GM21825 (cell line): ENCODE data around the gene PRR18.

Experiments used
- ATAC-seq: cut with Tn5 transposase; IDR thresholded peaks from one replicate; pipeline ENCODE4 v1.9.1; 2021; ENCODE audit warnings: mild to moderate bottlenecking, moderate library complexity; ENCODE audit not compliant: unreplicated experiment

PRR18 gene

DNA sequence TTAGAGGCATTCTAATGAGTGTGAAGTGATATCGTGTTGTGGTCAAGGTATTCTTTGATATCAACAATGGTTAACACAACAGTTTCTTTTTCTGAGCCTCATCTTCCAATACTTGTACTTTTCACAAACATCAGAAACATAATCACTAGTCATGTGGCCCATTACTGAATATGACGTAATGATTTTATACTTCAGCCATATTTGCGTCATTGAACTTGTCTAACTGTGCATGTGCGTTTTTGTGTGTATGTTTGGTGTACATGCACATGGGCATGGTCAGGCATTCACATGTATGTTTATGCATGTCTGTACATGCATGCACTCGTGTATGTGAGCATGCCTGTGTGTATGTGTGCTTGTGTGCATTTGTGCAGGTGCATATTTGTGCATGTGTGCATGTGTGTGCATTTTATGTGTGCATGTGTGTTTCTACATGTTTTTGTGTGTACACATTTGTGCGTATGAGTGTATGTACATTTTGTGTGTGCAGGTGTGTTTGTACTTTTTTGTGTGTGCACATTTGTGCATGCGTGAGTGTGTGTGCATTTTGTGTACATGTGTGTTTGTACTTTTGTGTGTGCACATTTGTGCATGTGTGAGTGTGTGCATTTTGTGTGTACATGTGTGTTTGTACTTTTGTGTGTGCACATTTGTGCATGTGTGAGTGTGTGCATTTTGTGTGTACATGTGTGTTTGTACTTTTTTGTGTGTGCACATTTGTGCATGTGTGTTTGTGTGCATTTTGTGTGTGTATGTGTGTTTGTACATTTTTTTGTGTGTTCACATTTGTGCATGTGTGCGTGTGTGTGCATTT lies 29.4 kb downstream of the PRR18 start:
- no peak for ATAC-seq

DNA sequence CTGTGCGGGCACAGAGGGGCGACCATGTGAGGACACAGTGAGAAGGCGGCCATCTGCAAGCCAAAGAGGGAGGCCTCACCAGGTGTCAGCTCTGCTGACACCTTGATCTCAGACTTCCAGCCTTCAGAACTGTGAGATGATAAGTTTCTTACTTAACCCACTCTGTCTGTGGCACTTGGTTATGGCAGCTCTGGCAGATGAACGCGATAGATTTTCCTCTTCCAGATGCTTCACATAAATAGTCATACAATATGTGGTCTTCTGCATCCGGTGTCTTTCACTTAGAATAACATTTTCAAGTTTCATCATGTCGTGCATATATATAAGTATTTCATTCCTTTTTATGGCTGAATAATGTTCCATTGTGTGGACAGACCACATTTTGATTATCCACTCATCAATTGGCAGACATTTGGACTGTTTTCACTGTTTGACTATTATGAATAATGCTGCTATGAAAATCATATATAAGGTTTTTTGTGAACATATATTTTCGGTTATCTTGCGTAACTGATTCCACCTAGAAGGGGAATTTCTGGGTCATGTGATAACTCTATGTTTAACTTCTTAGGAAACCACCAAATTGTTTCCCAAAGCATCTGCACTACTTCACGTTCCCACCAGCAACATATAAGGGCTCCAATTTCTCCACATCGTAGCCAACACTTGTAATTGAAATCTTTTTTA lies 30.2 kb downstream of the PRR18 start:
- no peak for ATAC-seq

DNA sequence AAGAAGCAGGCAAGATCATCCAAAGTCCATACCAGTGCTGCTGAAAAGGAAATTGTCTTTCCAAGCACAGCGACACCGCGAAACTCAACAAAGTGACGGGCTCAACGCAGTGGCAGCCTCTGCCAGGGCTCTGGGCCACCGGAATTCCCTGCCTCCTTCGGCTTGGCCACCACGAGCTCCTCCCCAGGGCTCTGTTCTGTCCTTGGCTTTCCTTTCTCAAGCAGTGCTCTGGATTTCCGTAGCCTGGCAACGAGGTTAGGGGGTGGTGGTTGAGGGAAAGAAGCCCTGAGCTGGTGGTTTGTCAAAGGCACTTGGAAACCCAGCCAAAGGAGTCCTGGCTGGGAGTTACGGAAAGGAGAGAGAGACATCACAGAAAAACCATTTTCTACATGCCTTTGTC lies 31.2 kb downstream of the PRR18 start:
- ATAC-seq = no peak

DNA sequence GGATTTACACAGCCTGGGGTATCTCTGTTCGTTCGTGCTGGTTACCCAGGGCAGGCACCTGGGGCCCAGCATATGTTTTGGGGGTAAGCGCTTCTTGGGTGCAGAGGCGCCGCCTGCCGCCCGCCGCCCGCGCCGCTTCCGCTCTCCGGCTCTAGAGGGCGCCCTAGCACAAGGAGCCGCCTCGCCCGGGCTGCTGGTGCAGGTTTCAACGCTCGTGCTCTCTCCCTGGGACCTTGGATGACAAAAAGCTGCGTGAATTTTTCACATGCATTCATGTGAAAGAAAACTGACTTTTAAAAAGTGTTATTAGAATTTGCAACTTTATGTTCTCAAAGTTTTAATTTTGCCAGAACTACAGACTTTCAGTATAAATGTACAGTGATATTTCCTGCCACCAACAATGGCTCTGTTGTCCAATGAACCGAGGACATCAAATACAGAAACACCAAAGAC lies 32.5 kb downstream of the PRR18 start:
- peak; percentile 85 for ATAC-seq

DNA sequence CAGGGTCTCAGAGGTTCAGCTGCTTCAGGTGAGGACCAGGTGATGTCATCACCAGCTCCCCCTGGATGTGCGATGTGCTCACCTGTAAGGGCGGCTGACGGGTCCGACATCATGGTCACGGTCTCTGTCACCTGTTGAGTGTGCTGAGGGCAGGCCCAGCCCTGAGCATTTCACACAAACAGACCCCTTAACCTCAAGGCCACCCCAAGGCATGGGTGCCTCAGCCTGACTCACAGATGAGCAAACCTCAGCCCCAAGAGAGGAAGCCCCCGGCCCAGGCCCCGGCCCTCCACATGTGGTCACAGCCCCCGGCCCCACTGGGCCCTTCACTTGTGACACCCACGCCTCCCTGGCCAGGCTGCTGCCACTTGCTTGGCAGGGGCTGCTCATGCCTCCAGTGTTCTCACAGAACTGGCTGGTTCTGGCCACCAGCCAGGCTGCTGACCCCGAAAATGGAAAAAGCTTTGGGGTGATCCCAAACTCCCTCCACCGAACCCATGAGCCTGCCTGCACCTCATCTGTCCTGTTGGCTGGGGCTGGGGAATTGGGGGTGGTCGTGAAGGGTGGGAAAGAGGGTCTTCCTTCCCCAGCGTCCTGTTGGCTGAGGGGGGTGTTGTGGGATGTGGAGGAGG lies 33.3 kb downstream of the PRR18 start:
- no peak for ATAC-seq

DNA sequence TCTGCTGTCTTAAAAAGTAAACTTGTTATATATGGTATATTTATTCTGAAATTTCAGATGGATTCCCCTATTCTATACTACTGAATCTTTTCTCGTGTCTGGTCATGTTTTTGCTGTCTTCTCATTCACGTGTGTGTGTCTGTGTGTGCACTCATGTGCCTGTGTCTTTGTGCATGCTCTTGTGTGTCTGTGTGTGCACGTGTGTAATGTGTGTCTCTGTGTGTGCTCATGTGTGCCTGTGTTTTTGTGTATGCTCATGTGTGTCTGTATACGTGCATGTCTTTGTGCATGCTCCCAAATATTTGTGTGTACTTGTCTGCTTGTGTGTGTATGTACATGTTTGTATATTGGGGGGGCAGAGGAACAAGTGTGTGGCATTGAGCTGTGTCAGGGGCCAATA lies 34.0 kb downstream of the PRR18 start:
- no peak for ATAC-seq

DNA sequence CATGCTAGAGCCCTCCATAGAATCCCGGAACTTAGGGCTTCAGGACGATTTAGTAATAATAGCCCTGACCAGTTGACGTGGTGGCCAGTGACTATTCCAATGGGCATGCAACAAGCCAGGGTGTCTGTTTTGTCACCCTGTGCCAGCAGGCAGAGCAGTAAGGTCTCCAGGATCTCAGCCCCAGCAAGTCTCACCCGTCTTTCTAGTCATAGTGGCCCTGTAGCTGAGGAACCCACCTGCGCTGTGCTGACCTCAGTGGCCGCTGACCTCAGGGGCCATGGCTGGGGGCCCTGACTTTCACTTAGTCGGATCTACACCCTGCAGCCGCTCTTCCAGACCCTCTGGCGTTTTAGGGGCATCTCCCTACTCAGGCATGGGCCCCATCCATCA lies 36.8 kb downstream of the PRR18 start:
- ATAC-seq = no peak

DNA sequence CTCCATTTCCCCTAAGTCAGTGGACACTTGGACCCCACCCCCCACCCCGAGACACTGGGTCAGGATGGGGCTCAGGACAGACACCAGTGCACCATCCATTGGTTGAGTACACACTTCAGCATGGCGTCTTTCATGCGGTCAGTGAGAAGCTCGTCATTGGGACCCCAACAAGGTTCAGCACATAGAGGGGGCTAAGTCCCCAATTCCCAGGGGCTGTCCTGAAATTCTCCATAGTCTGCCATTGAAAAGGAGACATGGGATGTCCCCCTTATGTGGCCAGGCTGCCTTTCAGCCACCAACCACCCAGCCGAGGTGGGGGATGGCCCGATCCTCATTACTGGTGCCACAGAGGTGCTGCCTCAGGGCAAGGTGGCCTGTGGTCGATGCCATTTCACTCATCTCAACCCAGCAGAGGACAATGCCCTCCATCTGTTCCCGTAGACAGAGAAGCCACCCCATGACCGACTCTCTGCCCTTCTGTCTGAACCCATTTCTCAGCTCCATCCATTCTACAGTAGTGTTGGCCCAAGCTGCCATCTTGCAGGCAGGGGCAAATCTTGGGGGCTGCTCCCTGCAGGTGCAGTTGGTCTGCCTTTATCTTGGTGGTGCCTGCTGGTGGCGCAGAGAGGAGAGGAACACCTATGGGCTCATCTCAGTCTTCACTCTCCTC lies 37.4 kb downstream of the PRR18 start:
- ATAC-seq = no peak

DNA sequence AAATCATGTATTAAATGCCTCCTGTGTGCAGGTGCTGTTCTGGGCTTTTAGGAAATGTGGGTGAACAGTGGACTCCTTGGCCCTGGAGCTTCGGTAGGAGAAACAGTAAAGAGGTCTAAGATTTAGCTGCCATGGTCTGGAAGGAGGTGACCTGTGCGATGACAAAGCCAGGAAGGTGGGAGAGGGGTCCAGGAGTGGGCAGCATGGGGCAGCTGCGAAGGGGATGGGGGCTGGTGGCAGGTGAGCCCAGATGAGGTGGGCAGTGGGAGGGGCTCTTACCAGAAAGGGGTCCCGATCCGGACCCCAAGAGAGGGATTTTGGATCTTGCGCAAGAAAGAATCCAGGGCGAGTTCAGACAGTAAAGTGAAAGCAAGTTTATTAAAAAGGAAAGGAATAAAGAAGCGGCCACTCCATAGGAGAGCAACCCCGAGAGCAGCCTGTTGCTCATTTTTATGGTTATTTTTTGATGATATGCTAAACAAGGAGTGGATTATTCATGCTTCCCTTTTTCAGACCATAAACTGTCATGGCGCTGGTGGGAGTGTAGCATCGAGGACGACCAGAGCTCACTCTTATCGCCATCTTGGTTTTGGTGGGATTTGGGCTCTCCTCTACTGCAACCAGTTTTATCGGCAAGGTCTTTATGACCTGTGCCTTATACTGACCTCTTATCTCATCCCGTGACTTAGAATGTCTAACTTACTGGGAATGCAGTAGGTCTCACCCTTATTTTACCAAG lies 38.7 kb downstream of the PRR18 start:
- no peak for ATAC-seq

DNA sequence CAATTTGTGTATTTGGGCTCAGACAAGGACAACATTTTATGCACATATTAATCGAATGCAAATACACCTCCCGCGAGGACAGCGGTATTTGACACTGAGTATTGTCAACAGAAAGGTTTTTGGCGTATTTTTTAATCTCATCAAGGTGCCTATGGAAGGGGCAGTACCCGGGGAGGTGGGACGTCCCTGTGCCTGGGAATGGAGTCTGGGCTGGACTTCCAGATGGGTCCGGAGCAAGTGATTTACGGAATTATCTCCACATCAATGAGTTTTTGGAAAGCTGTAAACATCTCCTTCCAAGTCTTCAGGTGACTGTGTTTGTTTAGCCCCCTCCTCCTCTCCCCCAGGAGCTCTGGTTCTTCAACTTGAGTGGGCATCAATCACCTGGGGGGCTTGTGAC lies 39.8 kb downstream of the PRR18 start:
- ATAC-seq = no peak

DNA sequence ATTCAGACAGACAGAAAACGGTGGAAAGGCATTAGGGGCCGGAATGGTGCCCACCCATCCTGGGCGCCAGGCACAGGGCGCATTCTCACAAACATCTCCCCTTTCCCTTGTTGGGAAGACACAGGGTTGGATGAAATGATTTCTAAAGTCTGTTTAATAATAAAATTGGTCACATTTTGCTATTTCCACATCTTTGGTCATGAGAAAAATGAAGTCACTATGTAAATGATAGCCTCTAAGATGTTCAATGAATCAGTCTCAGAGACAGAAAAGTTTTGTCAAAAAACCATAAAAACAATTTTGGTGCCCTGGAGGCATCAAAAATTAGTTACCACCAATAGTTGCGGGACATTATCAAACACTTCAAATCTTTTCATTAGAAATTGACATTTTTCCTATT lies 40.7 kb downstream of the PRR18 start:
- ATAC-seq = no peak

DNA sequence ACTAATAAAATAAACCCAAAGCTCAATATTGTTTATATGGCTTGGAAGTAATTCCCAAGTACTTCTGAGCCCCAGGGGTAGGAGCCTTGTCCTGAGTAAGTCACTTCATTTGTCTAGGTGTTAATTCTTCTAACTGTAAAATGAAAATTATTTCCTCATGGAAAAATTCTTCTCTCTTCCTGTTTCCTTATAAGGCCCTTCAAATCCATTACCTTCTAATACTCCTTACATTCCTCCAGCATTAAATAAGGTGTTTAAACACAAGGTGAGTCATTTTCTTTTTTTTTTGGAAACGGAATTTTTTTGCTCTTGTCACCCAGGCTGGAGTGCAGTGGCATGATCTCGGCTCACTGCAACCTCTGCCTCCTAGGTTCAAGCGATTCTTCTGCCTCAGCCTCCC lies 41.9 kb downstream of the PRR18 start:
- no peak for ATAC-seq

DNA sequence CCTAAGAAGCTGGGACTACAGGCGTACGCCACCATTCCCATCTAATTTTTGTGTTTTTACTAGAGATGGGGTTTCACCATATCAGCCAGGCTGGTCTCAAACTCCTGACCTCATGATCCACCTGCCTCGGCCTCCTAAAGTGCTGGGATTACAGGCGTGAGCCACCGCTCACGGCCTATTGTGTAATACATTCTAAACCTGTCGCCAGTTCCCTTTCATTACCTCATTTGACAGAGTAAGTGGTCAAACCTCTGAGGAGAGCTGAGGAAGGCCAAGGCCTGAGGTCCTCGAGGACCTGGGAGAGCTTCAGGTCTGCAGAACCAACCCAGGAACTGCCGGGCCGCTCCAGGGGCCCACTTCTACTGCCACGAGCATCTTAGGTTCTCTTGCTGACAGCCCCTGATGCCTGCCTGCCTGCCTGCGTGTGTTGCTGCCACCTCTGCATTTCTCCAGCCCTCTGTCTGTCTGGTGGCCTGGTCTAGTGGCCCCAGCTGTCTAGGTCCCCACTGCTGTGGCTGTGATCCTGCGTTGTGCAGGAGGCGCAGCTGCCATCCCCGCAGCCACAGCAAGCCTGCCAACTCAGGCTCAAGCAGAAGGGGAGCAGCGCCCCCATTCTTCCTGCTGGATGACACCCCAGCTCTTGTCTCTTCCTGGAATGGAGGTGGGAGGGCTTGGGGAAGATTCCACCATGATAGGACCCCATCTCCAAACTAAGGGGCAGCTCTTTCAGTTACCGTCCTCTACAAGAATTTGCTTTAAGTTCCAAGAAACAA lies 45.3 kb downstream of the PRR18 start:
- no peak for ATAC-seq

DNA sequence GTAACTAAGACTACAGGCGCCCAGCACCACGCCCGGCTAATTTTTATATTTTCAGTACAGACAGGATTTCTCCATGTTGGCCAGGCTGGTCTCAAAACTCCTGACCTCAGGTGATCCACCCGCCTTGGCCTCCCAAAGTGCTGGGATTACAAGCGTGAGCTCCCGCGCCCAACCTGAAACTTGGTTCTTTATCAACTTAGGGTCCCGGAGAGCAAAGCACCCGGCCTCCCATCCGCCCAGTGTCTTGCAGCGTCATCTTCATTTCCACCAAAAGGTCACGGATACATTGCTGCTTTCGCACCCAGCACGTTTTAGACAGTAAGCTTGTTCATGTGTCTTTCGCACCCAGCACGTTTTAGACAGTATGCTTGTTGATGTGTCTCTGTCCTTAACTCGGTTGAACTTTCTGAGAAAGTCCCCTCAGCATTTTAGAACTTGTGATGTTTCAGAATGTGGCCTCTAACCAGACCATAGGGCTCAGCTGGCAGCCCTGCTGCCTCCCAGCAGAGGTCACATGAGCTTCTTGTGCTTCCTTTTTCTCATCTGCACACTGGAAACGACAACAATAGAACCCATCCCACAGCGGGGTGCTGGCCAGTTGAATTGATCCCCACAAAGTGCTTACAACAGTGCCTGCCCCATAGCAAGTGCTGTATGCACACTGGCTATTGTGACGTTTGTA lies 48.8 kb downstream of the PRR18 start:
- ATAC-seq = peak; percentile 40

DNA sequence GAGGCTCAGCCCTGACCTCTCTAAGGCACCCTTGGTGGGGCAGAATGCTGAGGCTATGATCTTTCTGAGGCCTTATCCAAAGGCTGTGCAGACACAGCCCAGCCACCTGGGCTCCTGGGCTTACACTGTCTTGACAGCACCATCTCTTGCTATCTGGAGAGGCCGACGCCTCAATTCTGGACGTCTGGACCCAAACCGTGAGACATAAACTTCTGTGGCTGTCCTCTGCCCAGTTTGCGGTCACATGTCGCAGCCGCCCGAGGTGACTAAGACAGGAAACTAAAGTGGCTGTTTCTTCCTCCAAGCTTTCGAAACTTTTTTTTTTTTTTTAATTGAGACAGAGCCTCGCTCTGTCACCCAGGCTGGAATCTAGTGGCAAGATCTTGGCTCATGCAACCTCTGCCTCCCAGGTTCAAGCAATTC lies 49.3 kb downstream of the PRR18 start:
- peak; percentile 79 for ATAC-seq

DNA sequence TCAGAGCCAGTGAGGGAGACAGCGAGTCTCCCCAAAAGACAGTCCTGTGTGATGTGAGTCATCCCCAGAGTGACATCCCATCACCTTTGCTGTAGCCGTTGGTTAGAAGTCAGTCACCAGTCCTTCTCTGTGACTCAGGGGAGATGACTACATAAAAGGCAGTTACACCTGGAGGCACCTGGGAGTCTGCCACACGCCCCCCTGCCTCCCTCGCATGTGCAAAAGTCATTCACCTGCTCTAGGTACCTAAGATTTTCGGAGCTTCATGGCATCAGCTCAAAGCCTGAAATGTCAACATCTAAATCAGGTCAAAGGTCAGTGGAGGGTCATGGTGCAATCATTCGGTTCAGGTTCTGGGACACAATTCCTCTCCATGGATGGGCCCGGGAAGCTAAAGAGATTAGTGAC lies 50.3 kb downstream of the PRR18 start:
- no peak for ATAC-seq
